ENCODE results near the gene MYO9A. TPM values are rescaled to one million over a fixed set of nuclear protein-coding genes. Genes with fewer than 3 reads are reported as not detected.

MYO9A gene
- 29.8 and 33.7 TPM in 2 replicates for total RNA-seq

GRCh38 chr15:72118017-72118978 is at the start of gene MYO9A, which contains the start of gene SENP8:
Gene MYO9A, minus strand, starts transcription at chr15:72118150. Its CDS starts 71,587 bp downstream, at chr15:72046563.
Gene SENP8, plus strand, starts transcription at chr15:72118403. Its CDS starts 21,221 bp downstream, at chr15:72139624.

GRCh38 chr15:71810256-71811035 is 307.5 kb downstream of the MYO9A start, which contains the start of gene NR2E3:
Gene NR2E3, plus strand, starts transcription at chr15:71810554. Its CDS starts 190 bp downstream, at chr15:71810744.

Other genes with a start within 250 kb of the MYO9A start
- gene SENP8, start 253 bp upstream of the MYO9A start, total RNA-seq, result 1.2 and 1.6 TPM in 2 replicates
- gene GRAMD2A, start 79.6 kb upstream of the MYO9A start, total RNA-seq, result under 0.01 and 0.17 TPM in 2 replicates
- 506 and 691 TPM in 2 replicates for gene PKM, start 113.0 kb upstream of the MYO9A start, total RNA-seq
- 10.9 and 13.2 TPM in 2 replicates for gene PARP6, start 154.4 kb upstream of the MYO9A start, total RNA-seq
- gene CELF6, start 202.0 kb upstream of the MYO9A start, total RNA-seq, result 0.11 and 0.17 TPM in 2 replicates